ENCODE data around the gene GDPD5. TPM values are rescaled to one million over a fixed set of nuclear protein-coding genes. Genes with fewer than 3 reads are reported as not detected.
A peak's percentile ranks its signal among the peaks of the same experiment; 100 is the strongest.
"Not testable (repeated sequence)": the region's sequence is repeated elsewhere in the genome, so short reads cannot be mapped to it uniquely, and the experiment has no call there.

Gene GDPD5
- total RNA-seq, 3 donors from 2014 or later: 3.0 to 7.7 (median 4.6) TPM

DNA sequence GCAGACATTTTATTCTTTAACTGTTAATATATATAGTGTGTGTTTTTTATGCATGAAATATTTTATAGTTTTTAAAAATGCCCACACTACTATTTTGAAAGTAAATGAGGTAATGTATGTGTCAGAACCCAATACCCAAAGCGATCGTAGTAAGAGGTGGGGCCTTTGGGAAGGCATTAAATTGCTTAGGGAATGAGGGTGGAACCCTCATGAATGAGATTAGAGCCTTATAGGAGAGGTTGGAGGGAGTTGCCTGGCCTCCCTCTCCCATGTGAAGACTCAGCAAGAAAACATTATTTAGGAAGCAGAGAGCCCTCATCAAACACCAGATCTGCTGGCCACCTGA, 103.9 kb downstream of the GDPD5 start:
- TF ChIP-seq, protein P1, sequence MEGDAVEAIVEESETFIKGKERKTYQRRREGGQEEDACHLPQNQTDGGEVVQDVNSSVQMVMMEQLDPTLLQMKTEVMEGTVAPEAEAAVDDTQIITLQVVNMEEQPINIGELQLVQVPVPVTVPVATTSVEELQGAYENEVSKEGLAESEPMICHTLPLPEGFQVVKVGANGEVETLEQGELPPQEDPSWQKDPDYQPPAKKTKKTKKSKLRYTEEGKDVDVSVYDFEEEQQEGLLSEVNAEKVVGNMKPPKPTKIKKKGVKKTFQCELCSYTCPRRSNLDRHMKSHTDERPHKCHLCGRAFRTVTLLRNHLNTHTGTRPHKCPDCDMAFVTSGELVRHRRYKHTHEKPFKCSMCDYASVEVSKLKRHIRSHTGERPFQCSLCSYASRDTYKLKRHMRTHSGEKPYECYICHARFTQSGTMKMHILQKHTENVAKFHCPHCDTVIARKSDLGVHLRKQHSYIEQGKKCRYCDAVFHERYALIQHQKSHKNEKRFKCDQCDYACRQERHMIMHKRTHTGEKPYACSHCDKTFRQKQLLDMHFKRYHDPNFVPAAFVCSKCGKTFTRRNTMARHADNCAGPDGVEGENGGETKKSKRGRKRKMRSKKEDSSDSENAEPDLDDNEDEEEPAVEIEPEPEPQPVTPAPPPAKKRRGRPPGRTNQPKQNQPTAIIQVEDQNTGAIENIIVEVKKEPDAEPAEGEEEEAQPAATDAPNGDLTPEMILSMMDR (IDR thresholded peaks at IDR 0.05): no peak
- H3K4me1 ChIP-seq (ENCODE audit: low read depth): peaks cover 28% of the 10 kb centered on the region
- no peak for DNase-seq

DNA sequence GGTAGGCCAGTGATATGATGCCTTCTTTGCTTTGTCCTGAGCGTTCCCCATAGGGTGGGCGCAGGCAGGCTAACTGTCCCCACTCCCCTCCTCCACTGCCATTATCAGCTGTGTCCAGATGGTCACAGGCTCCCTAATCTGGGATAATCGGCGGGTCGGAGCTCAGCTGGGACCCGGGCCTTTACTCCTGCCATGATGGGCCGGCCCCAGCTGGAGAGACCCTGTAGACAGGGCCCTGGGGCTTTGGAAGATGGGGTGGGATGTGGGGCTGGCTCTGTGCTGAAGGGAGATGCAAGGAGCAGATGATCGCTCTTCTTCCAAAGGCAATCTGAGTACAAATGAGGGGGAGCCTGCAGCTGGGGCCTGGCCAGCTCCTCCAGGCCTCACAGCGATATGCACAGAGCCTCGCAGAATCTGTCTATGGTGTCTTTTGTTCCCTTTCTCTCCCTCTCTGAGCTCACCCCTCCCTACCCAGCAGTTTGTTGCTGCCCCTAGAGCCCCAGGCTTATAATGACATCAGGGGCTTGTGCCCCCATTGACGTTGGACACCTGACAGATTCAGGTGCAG, 104.6 kb downstream of the GDPD5 start:
- intact Hi-C loops (cut with DNase I, micrococcal nuclease): no loop called here
- H3K9me3 ChIP-seq: no peaks in the 10 kb centered on the region
- peak in 2 of 3 donors; percentile 23 to 28 for DNase-seq
- ATAC-seq: no peak
- no peak overlapping the region for H3K4me3 ChIP-seq
- no peaks in the 10 kb centered on the region for H3K36me3 ChIP-seq (ENCODE audit: low read depth)
- peaks cover 28% of the 10 kb centered on the region for H3K4me1 ChIP-seq (ENCODE audit: low read depth)
- TF ChIP-seq, protein P1 (IDR thresholded peaks at IDR 0.05): no peak

More for the DNA sequence above, 103.9 kb downstream of the GDPD5 start:
- Histone ChIP-seq H3K9me3 (no peaks in the 10 kb centered on the region), H3K4me3 (no peak overlapping the region), H3K36me3 (ENCODE audit: low read depth) (no peaks in the 10 kb centered on the region)
- intact Hi-C loops (cut with DNase I, micrococcal nuclease): no loop called here
- peak; percentile 71 for ATAC-seq

DNA sequence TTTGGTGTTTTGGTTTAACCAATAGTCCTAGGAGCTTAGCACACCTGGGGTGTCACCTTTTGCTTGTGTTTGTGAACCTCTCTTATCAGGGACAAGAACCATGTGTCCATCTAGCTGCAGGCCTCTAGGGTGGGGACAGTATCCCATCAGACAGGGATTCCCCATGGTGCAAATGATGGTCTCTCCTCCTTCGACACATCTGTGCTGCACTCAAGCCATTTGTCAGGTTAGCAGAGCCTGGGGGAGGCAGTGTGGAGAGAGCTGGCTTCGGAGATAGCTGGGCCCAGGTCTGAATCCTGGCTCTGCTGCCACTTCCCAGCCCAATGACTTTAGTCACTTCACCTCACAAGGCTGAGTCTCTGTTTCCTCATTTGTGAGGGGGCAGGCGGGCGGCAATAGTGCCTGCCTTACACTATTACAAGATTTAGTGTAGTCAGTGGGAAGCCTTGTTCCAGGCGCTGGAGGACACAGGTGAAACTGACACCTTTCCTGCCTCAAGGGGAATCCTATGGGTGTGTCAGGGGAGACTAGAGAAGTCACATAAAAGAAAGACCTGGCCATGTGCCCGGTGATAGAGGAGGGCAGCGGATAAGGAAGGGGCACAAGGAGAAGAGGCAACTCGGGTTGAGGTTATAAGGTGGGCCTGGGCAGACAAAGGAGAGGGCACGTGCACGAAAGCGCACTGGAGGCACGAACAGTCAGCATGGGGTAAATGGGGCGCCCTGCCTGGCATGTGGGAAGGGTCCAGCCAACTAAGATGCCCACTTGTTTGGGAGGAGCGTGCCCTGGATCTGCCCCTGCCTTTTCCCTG, 105.3 kb downstream of the GDPD5 start:
- Histone ChIP-seq H3K36me3 (ENCODE audit: low read depth) (no peaks in the 10 kb centered on the region), H3K4me3 (no peak overlapping the region), H3K9me3 (no peaks in the 10 kb centered on the region), H3K4me1 (ENCODE audit: low read depth) (peaks cover 28% of the 10 kb centered on the region)
- ATAC-seq (peak; percentile 48), DNase-seq (peak in 2 of 3 donors; percentile 30 to 61)
- intact Hi-C loops (cut with DNase I, micrococcal nuclease): no loop called here
- TF ChIP-seq, protein P1 (IDR thresholded peaks at IDR 0.05): no peak

DNA sequence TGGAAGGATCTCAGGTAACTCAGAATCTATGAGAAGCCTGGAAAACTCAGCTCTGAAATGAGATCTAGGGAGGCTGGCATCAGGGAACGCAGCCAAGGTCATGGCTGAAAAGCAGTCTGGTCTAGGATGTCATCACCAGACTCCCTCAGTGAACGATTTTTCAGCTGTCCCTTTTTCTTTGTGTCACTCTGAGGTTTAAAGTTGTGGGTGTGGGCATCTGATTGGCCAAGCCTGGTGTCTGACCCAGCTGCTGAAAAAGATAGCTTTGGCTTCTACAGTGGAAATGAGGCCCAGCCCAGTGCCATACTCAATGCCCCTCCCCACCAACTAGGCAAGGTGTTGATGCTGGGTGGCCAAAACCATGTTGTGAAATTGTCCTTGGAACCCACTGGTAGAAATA, 111.9 kb downstream of the GDPD5 start:
- H3K9me3 ChIP-seq: no peaks in the 10 kb centered on the region
- H3K36me3 ChIP-seq (ENCODE audit: low read depth): peaks cover under 1% of the 10 kb centered on the region
- no peak overlapping the region for H3K4me3 ChIP-seq
- TF ChIP-seq, protein P1 (IDR thresholded peaks at IDR 0.05): no peak
- H3K4me1 ChIP-seq (ENCODE audit: low read depth): no peaks in the 10 kb centered on the region
- no peak for DNase-seq
- intact Hi-C loops (cut with DNase I, micrococcal nuclease): no loop called here
- no peak for ATAC-seq

DNA sequence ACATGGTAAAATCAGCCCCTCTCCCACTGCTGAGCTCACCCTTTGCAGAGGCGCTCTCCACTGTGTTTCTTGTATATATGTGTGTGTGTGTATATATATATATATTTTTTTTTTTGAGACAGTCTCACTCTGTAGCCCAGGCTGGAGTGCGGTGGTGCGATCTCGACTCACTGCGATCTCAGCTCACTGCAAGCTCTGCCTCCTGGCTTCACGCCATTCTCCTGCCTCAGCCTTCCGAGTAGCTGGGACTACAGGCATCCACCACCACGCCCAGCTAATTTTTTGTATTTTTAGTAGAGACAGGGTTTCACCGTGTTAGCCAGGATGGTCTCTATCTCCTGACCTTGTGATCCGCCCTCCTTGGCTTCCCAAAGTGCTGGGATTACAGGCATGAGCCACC, 112.6 kb downstream of the GDPD5 start:
- ATAC-seq; H3K36me3 ChIP-seq (ENCODE audit: low read depth); intact Hi-C loops (cut with DNase I, micrococcal nuclease); DNase-seq; H3K4me1 ChIP-seq (ENCODE audit: low read depth); H3K9me3 ChIP-seq; H3K4me3 ChIP-seq: not testable (repeated sequence)

DNA sequence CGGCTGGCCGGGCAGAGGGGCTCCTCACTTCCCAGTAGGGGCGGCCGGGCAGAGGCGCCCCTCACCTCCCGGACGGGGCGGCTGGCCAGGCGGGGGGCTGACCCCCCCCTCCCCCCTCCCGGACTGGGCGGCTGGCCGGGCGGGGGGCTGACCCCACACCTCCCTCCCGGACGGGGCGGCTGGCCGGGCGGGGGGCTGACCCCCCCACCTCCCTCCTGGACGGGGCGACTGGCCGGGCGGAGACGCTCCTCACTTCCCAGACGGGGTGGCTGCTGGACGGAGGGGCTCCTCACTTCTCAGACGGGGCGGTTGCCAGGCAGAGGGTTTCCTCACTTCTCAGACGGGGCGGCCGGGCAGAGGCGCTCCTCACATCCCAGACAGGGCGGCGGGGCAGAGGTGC, 115.8 kb downstream of the GDPD5 start:
- H3K9me3 ChIP-seq; intact Hi-C loops (cut with DNase I, micrococcal nuclease); H3K4me3 ChIP-seq; ATAC-seq; H3K4me1 ChIP-seq (ENCODE audit: low read depth); DNase-seq; H3K36me3 ChIP-seq (ENCODE audit: low read depth): not testable (repeated sequence)
